ENCODE data around the gene THY1. TPM values are rescaled to one million over a fixed set of nuclear protein-coding genes. Genes with fewer than 3 reads are reported as not detected.
"Not testable (repeated sequence)": the region's sequence is repeated elsewhere in the genome, so short reads cannot be mapped to it uniquely, and the experiment has no call there.

The THY1 gene
- total and polyA plus RNA-seq, 4 experiments from 2014 or later = not detected

- Histone ChIP-seq H3K4me3 (ENCODE audit: low read length in 2 of 2) (no peak overlapping the region), H3K36me3 (ENCODE audit: insufficient read depth, low read length) (no peaks in the 10 kb centered on the region), H3K27me3 (ENCODE audit: insufficient read depth, low read length) (no peaks in the 10 kb centered on the region), H3K27ac (ENCODE audit: low read depth, low read length) (no peak overlapping the region), H3K4me1 (ENCODE audit: insufficient read depth, low read length) (no peaks in the 10 kb centered on the region), H3K9me3 (ENCODE audit: control insufficient read depth in 1 of 2, low read length in 2 of 2) (no peaks in the 10 kb centered on the region)
- no peaks in the 10 kb centered on the region for H3K36me3 Mint-ChIP-seq
- CTCF ChIA-PET (ENCODE audit: partially characterized antibody) = no interaction called here
- POLR2A ChIA-PET (ENCODE audit: partially characterized antibody) = no interaction called here
- H3K9me3 Mint-ChIP-seq = peaks cover 0 to 22% (median 15%) of the 10 kb centered on the region in 8 donors
- H3K27me3 Mint-ChIP-seq = peaks cover 16 to 26% of the 10 kb centered on the region in 2 donors
- no peak overlapping the region for H3K27ac Mint-ChIP-seq
- H3K4me1 Mint-ChIP-seq = peaks cover 0 to 1% (median 0%) of the 10 kb centered on the region in 4 donors
- no peak for DNase-seq
- intact Hi-C loops (cut with micrococcal nuclease) = no loop called here
- no peak overlapping the region for H3K4me3 Mint-ChIP-seq
Observed at GRCh38 chr11:119461229-119461963, 38.4 kb upstream of the THY1 start.

GRCh38 chr11:119460582-119460981 is 37.6 kb upstream of the THY1 start:
- peaks cover 14 to 23% of the 10 kb centered on the region in 2 donors for H3K27me3 Mint-ChIP-seq
- H3K27ac Mint-ChIP-seq = no peak overlapping the region
- no peaks in the 10 kb centered on the region for H3K9me3 ChIP-seq (ENCODE audit: control insufficient read depth in 1 of 2, low read length in 2 of 2)
- ChIA-PET CTCF (ENCODE audit: partially characterized antibody) (interaction anchor here (0.6 kb wide), 1 partner anchor 447 kb away, joined by 3 read pairs; no protein-coding TSS in a partner anchor), POLR2A (ENCODE audit: partially characterized antibody) (no interaction called here)
- peaks cover 0 to 14% (median 8%) of the 10 kb centered on the region in 8 donors for H3K9me3 Mint-ChIP-seq
- H3K27me3 ChIP-seq (ENCODE audit: insufficient read depth, low read length) = no peaks in the 10 kb centered on the region
- H3K36me3 ChIP-seq (ENCODE audit: insufficient read depth, low read length) = no peaks in the 10 kb centered on the region
- no peak overlapping the region for H3K4me3 ChIP-seq (ENCODE audit: low read length in 2 of 2)
- H3K36me3 Mint-ChIP-seq = no peaks in the 10 kb centered on the region
- H3K4me1 Mint-ChIP-seq = peaks cover 0 to 1% (median 0%) of the 10 kb centered on the region in 4 donors
- DNase-seq = no peak
- intact Hi-C loops (cut with micrococcal nuclease) = no loop called here
- H3K27ac ChIP-seq (ENCODE audit: low read depth, low read length) = no peak overlapping the region
- no peak overlapping the region for H3K4me3 Mint-ChIP-seq
- H3K4me1 ChIP-seq (ENCODE audit: insufficient read depth, low read length) = no peaks in the 10 kb centered on the region

- Mint-ChIP-seq H3K9me3 (peaks cover 0 to 9% (median 4%) of the 10 kb centered on the region in 8 donors), H3K36me3 (no peaks in the 10 kb centered on the region), H3K4me1 (peaks cover 0 to 1% (median 0%) of the 10 kb centered on the region in 4 donors), H3K27me3 (peaks cover 16 to 20% of the 10 kb centered on the region in 2 donors), H3K27ac (no peak overlapping the region), H3K4me3 (no peak overlapping the region)
- ChIA-PET CTCF (ENCODE audit: partially characterized antibody) (interaction anchor here (0.6 kb wide), 1 partner anchor 447 kb away, joined by 3 read pairs; no protein-coding TSS in a partner anchor), POLR2A (ENCODE audit: partially characterized antibody) (no interaction called here)
- Histone ChIP-seq H3K27ac (ENCODE audit: low read depth, low read length) (no peak overlapping the region), H3K9me3 (ENCODE audit: control insufficient read depth in 1 of 2, low read length in 2 of 2) (no peaks in the 10 kb centered on the region), H3K27me3 (ENCODE audit: insufficient read depth, low read length) (no peaks in the 10 kb centered on the region), H3K4me1 (ENCODE audit: insufficient read depth, low read length) (no peaks in the 10 kb centered on the region), H3K4me3 (ENCODE audit: low read length in 2 of 2) (no peak overlapping the region), H3K36me3 (ENCODE audit: insufficient read depth, low read length) (no peaks in the 10 kb centered on the region)
- no peak for DNase-seq
- intact Hi-C loops (cut with micrococcal nuclease) = no loop called here
Observed at GRCh38 chr11:119460097-119460496, 37.1 kb upstream of the THY1 start.

- Histone ChIP-seq H3K27me3 (ENCODE audit: insufficient read depth, low read length) (no peaks in the 10 kb centered on the region), H3K36me3 (ENCODE audit: insufficient read depth, low read length) (no peaks in the 10 kb centered on the region), H3K9me3 (ENCODE audit: control insufficient read depth in 1 of 2, low read length in 2 of 2) (no peaks in the 10 kb centered on the region), H3K4me1 (ENCODE audit: insufficient read depth, low read length) (no peaks in the 10 kb centered on the region), H3K27ac (ENCODE audit: low read depth, low read length) (no peak overlapping the region), H3K4me3 (ENCODE audit: low read length in 2 of 2) (no peak overlapping the region)
- CTCF ChIA-PET (ENCODE audit: partially characterized antibody) = interaction anchor here (0.6 to 1.1 kb wide), 2 partner anchors 9 to 17 kb away, joined by 3 read pairs; no protein-coding TSS in a partner anchor
- no peak for DNase-seq
- Mint-ChIP-seq H3K27ac (no peak overlapping the region), H3K4me1 (peaks cover 0 to 1% (median 0%) of the 10 kb centered on the region in 4 donors), H3K36me3 (no peaks in the 10 kb centered on the region), H3K9me3 (peaks cover 0 to 2% (median 0%) of the 10 kb centered on the region in 8 donors), H3K27me3 (peaks cover 14 to 16% of the 10 kb centered on the region in 2 donors), H3K4me3 (no peak overlapping the region)
- intact Hi-C loops (cut with micrococcal nuclease) = no loop called here
- POLR2A ChIA-PET (ENCODE audit: partially characterized antibody) = no interaction called here
Observed at GRCh38 chr11:119459293-119459976, 36.5 kb upstream of the THY1 start.

- H3K36me3 Mint-ChIP-seq; CTCF ChIA-PET (ENCODE audit: partially characterized antibody); H3K36me3 ChIP-seq (ENCODE audit: insufficient read depth, low read length); H3K27ac ChIP-seq (ENCODE audit: low read depth, low read length); H3K27ac Mint-ChIP-seq; DNase-seq; intact Hi-C loops (cut with micrococcal nuclease); H3K27me3 ChIP-seq (ENCODE audit: insufficient read depth, low read length); H3K4me3 Mint-ChIP-seq; H3K9me3 Mint-ChIP-seq; H3K4me1 ChIP-seq (ENCODE audit: insufficient read depth, low read length); H3K9me3 ChIP-seq (ENCODE audit: control insufficient read depth in 1 of 2, low read length in 2 of 2); H3K4me3 ChIP-seq (ENCODE audit: low read length in 2 of 2); H3K4me1 Mint-ChIP-seq; POLR2A ChIA-PET (ENCODE audit: partially characterized antibody): not testable (repeated sequence)
- peaks cover 23 to 33% of the 10 kb centered on the region in 2 donors for H3K27me3 Mint-ChIP-seq
Observed at GRCh38 chr11:119455708-119456107, 32.7 kb upstream of the THY1 start.

- H3K4me3 ChIP-seq (ENCODE audit: low read length in 2 of 2); POLR2A ChIA-PET (ENCODE audit: partially characterized antibody); H3K9me3 Mint-ChIP-seq; H3K4me1 ChIP-seq (ENCODE audit: insufficient read depth, low read length); DNase-seq; intact Hi-C loops (cut with micrococcal nuclease); H3K27me3 ChIP-seq (ENCODE audit: insufficient read depth, low read length); H3K4me3 Mint-ChIP-seq; H3K27ac ChIP-seq (ENCODE audit: low read depth, low read length); H3K4me1 Mint-ChIP-seq; H3K36me3 Mint-ChIP-seq; CTCF ChIA-PET (ENCODE audit: partially characterized antibody); H3K9me3 ChIP-seq (ENCODE audit: control insufficient read depth in 1 of 2, low read length in 2 of 2); H3K27ac Mint-ChIP-seq; H3K36me3 ChIP-seq (ENCODE audit: insufficient read depth, low read length): not testable (repeated sequence)
- peaks cover 27 to 33% of the 10 kb centered on the region in 2 donors for H3K27me3 Mint-ChIP-seq
Observed at GRCh38 chr11:119455241-119455640, 32.3 kb upstream of the THY1 start.

GRCh38 chr11:119453881-119454280 is 30.9 kb upstream of the THY1 start:
- Histone ChIP-seq H3K4me1 (ENCODE audit: insufficient read depth, low read length) (no peaks in the 10 kb centered on the region), H3K9me3 (ENCODE audit: control insufficient read depth in 1 of 2, low read length in 2 of 2) (no peaks in the 10 kb centered on the region), H3K27me3 (ENCODE audit: insufficient read depth, low read length) (no peaks in the 10 kb centered on the region), H3K4me3 (ENCODE audit: low read length in 2 of 2) (no peak overlapping the region), H3K27ac (ENCODE audit: low read depth, low read length) (no peak overlapping the region), H3K36me3 (ENCODE audit: insufficient read depth, low read length) (no peaks in the 10 kb centered on the region)
- POLR2A ChIA-PET (ENCODE audit: partially characterized antibody) = no interaction called here
- H3K27ac Mint-ChIP-seq = no peak overlapping the region
- H3K4me3 Mint-ChIP-seq = no peak overlapping the region
- no peaks in the 10 kb centered on the region for H3K36me3 Mint-ChIP-seq
- CTCF ChIA-PET (ENCODE audit: partially characterized antibody) = no interaction called here
- H3K27me3 Mint-ChIP-seq = peaks cover 23 to 26% of the 10 kb centered on the region in 2 donors
- no peaks in the 10 kb centered on the region for H3K9me3 Mint-ChIP-seq
- intact Hi-C loops (cut with micrococcal nuclease) = no loop called here
- H3K4me1 Mint-ChIP-seq = no peaks in the 10 kb centered on the region
- DNase-seq = no peak

All from CD4-positive, alpha-beta memory T cell (primary cell).